Measurements from ENCODE around the gene NELL1. TPM values are rescaled to one million over a fixed set of nuclear protein-coding genes. Genes with fewer than 3 reads are reported as not detected.

The NELL1 gene
- total and polyA plus RNA-seq, 2 experiments from 2014 or later: 1.6 TPM; not detected in 1

- Histone ChIP-seq H3F3A (replicated peaks; ENCODE audit: low read depth) (no peaks in the 10 kb centered on the region), H3K36me3 (ENCODE audit: insufficient read depth) (no peaks in the 10 kb centered on the region), H3K9me2 (ENCODE audit: insufficient read depth) (no peaks in the 10 kb centered on the region), H3K79me2 (replicated peaks; ENCODE audit: insufficient read depth) (no peaks in the 10 kb centered on the region), H3K4me2 (no peak overlapping the region), H3K27me3 (ENCODE audit: insufficient read depth) (no peaks in the 10 kb centered on the region), H2AFZ (no peak overlapping the region), H3K27ac (ENCODE audit: low read depth) (no peak overlapping the region), H3K4me1 (ENCODE audit: insufficient read depth) (no peaks in the 10 kb centered on the region), H4K20me1 (replicated peaks; ENCODE audit: insufficient read depth) (no peaks in the 10 kb centered on the region), H3K4me3 (no peak overlapping the region)
- Mint-ChIP-seq H3K27ac (no peak overlapping the region), H3K4me1 (no peaks in the 10 kb centered on the region), H3K27me3 (ENCODE audit: insufficient read depth, low read depth, poor library complexity) (no peaks in the 10 kb centered on the region), H3K4me3 (no peak overlapping the region), H3K36me3 (ENCODE audit: low read depth) (no peaks in the 10 kb centered on the region), H3K9me3 (no peaks in the 10 kb centered on the region)
- no peak for ATAC-seq
- no peak for DNase-seq (ENCODE audit: low spot score)
- TF ChIP-seq CTCF (conservative IDR thresholded peaks at IDR 0.05; ENCODE audit: low read depth in 2 of 2) (no peak), POLR2AphosphoS5 (IDR thresholded peaks at IDR 0.05; ENCODE audit: low read depth) (no peak)
These were observed 898.4 kb downstream of the NELL1 start for GRCh38 chr11:21567645-21568290.

GRCh38 chr11:21572210-21572609 is 902.8 kb downstream of the NELL1 start:
- Histone ChIP-seq H3K4me2 (no peak overlapping the region), H2AFZ (no peak overlapping the region), H4K20me1 (replicated peaks; ENCODE audit: insufficient read depth) (no peaks in the 10 kb centered on the region), H3K79me2 (replicated peaks; ENCODE audit: insufficient read depth) (no peaks in the 10 kb centered on the region), H3K4me3 (no peak overlapping the region), H3K9me2 (ENCODE audit: insufficient read depth) (no peaks in the 10 kb centered on the region), H3F3A (replicated peaks; ENCODE audit: low read depth) (no peaks in the 10 kb centered on the region), H3K36me3 (ENCODE audit: insufficient read depth) (no peaks in the 10 kb centered on the region), H3K27ac (ENCODE audit: low read depth) (no peak overlapping the region), H3K27me3 (ENCODE audit: insufficient read depth) (no peaks in the 10 kb centered on the region), H3K4me1 (ENCODE audit: insufficient read depth) (no peaks in the 10 kb centered on the region)
- no peak for ATAC-seq
- Mint-ChIP-seq H3K36me3 (ENCODE audit: low read depth) (no peaks in the 10 kb centered on the region), H3K4me1 (no peaks in the 10 kb centered on the region), H3K27me3 (ENCODE audit: insufficient read depth, low read depth, poor library complexity) (no peaks in the 10 kb centered on the region), H3K4me3 (no peak overlapping the region), H3K27ac (no peak overlapping the region), H3K9me3 (no peaks in the 10 kb centered on the region)
- no peak for DNase-seq (ENCODE audit: low spot score)
- TF ChIP-seq CTCF (conservative IDR thresholded peaks at IDR 0.05; ENCODE audit: low read depth in 2 of 2): no peak
- TF ChIP-seq POLR2AphosphoS5 (IDR thresholded peaks at IDR 0.05; ENCODE audit: low read depth): no peak
- TF ChIP-seq EZH2 (IDR thresholded peaks at IDR 0.05; ENCODE audit: low read depth, unreplicated experiment): no peak
- no peak for TF ChIP-seq REST (IDR thresholded peaks at IDR 0.05; ENCODE audit: unreplicated experiment)
- TF ChIP-seq, protein P1, sequence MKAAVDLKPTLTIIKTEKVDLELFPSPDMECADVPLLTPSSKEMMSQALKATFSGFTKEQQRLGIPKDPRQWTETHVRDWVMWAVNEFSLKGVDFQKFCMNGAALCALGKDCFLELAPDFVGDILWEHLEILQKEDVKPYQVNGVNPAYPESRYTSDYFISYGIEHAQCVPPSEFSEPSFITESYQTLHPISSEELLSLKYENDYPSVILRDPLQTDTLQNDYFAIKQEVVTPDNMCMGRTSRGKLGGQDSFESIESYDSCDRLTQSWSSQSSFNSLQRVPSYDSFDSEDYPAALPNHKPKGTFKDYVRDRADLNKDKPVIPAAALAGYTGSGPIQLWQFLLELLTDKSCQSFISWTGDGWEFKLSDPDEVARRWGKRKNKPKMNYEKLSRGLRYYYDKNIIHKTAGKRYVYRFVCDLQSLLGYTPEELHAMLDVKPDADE (IDR thresholded peaks at IDR 0.05): no peak
- TF ChIP-seq NANOG (IDR thresholded peaks at IDR 0.05; ENCODE audit: borderline replicate concordance): no peak
- no peak for TF ChIP-seq ZNF114 (CRISPR knock-in tag; IDR thresholded peaks at IDR 0.05)
- no peak for TF ChIP-seq CREB1 (CRISPR knock-in tag; IDR thresholded peaks at IDR 0.05; ENCODE audit: low read depth)
- TF ChIP-seq STAT1 (IDR thresholded peaks at IDR 0.05; ENCODE audit: unreplicated experiment): no peak
- TF ChIP-seq EZH2phosphoT487 (IDR thresholded peaks at IDR 0.05; ENCODE audit: unreplicated experiment): no peak
- TF ChIP-seq JUNB (IDR thresholded peaks at IDR 0.05; ENCODE audit: unreplicated experiment): no peak

All from GM23338 (cell line).